Cardiac ventricle fibroblast (primary cell): ENCODE results near the gene STAC. TPM values are rescaled to one million over a fixed set of nuclear protein-coding genes. Genes with fewer than 3 reads are reported as not detected.

Experiments
- total RNA-seq: library from RNA; depleted of rRNA; stranded (reverse); fragments of >200 nt; gene quantifications from 2 replicates; pipeline ENCODE4 v1.2.3, GENCODE V29; 2015

The STAC gene, protein sequence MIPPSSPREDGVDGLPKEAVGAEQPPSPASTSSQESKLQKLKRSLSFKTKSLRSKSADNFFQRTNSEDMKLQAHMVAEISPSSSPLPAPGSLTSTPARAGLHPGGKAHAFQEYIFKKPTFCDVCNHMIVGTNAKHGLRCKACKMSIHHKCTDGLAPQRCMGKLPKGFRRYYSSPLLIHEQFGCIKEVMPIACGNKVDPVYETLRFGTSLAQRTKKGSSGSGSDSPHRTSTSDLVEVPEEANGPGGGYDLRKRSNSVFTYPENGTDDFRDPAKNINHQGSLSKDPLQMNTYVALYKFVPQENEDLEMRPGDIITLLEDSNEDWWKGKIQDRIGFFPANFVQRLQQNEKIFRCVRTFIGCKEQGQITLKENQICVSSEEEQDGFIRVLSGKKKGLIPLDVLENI
- total RNA-seq: 0.05 TPM in 1 of 2 replicates, not detected in the other

DNA sequence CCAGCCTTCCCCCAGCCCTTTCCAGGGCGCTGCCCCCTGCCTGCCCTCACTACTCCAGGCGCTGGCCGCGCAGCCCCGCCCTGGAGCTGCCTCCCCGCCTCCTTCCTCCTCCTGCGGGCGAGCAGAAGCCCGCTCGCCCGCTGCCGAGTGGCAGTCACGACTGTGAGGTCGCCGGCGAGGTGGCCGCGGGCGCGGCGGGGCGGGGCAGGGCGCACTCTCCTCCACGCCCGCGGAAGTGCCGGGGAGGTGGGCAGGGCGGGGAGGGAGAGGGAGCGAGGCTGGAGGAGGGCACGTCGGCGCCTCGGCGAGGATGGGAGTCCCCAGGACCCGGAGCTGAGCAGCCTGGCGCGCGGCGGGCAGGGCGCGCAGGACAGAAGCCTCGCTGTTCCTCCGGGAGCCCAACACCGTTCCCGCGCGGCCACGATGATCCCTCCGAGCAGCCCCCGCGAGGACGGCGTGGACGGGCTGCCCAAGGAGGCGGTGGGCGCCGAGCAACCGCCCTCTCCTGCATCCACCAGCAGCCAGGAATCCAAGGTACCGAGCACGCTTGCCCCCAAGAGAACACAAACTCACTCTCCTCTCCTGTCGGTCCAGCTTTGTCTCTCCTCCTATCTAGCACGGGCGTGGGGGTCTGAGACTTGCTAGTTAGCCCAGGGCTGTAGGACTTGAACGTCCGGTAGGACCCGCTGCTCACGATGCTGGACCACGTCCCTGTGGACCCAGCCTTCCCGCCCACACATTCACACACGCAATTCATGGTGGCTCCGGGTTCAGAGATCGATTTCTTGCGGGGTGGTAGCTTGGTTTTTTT lies at the start of gene STAC:
Gene STAC, plus strand, starts transcription at position 284 of the 811 bp plus-strand sequence. Its CDS starts 140 bp downstream, at position 424.

